Measurements from ENCODE around the gene NEDD4L. TPM values are rescaled to one million over a fixed set of nuclear protein-coding genes. Genes with fewer than 3 reads are reported as not detected.

NEDD4L gene
- total RNA-seq, 1 experiment from 2014 or later: 108 TPM

- H3K9me3 Mint-ChIP-seq (ENCODE audit: unreplicated experiment): no peaks in the 10 kb centered on the region
- no peaks in the 10 kb centered on the region for H3K27me3 Mint-ChIP-seq (ENCODE audit: insufficient read depth, unreplicated experiment)
- H3K36me3 Mint-ChIP-seq (ENCODE audit: insufficient read depth, unreplicated experiment): no peaks in the 10 kb centered on the region
- no peak overlapping the region for H3K4me3 Mint-ChIP-seq (ENCODE audit: unreplicated experiment)
- no peak overlapping the region for H3K27ac Mint-ChIP-seq (ENCODE audit: low read depth, unreplicated experiment)
- H3K4me1 Mint-ChIP-seq (ENCODE audit: insufficient read depth, unreplicated experiment): peaks cover 19% of the 10 kb centered on the region
- BruUV-seq (replicated peaks): no TSS peak
- no peak for TF ChIP-seq CTCF (IDR thresholded peaks at IDR 0.05; ENCODE audit: unreplicated experiment)
- ChIA-PET CTCF (interaction anchor here (0.6 to 9.0 kb wide), 6 partner anchors 9 to 136 kb away, joined by 3 to 93 read pairs (median 3); partner anchors contain the start of gene NEDD4L), POLR2A (interaction anchor here (0.9 to 8.0 kb wide), 2 partner anchors 11 to 20 kb away, joined by 4 to 54 read pairs; no protein-coding TSS in a partner anchor)
- intact Hi-C loops (cut with micrococcal nuclease): no loop called here
- no peak for DNase-seq (ENCODE audit: unreplicated experiment)
These were observed 13.4 kb downstream of the NEDD4L start for GRCh38 chr18:58057291-58057965.

GRCh38 chr18:58058720-58059119 is 14.7 kb downstream of the NEDD4L start:
- peaks cover 19% of the 10 kb centered on the region for H3K4me1 Mint-ChIP-seq (ENCODE audit: insufficient read depth, unreplicated experiment)
- POLR2A ChIA-PET: no interaction called here
- H3K27ac Mint-ChIP-seq (ENCODE audit: low read depth, unreplicated experiment): no peak overlapping the region
- no peaks in the 10 kb centered on the region for H3K27me3 Mint-ChIP-seq (ENCODE audit: insufficient read depth, unreplicated experiment)
- no peak for TF ChIP-seq CTCF (IDR thresholded peaks at IDR 0.05; ENCODE audit: unreplicated experiment)
- intact Hi-C loops (cut with micrococcal nuclease): no loop called here
- H3K36me3 Mint-ChIP-seq (ENCODE audit: insufficient read depth, unreplicated experiment): no peaks in the 10 kb centered on the region
- CTCF ChIA-PET: interaction anchor here (0.7 to 1.4 kb wide), 2 partner anchors 8 to 75 kb away, joined by 3 to 4 read pairs; no protein-coding TSS in a partner anchor
- no peak overlapping the region for H3K4me3 Mint-ChIP-seq (ENCODE audit: unreplicated experiment)
- H3K9me3 Mint-ChIP-seq (ENCODE audit: unreplicated experiment): no peaks in the 10 kb centered on the region
- no peak for DNase-seq (ENCODE audit: unreplicated experiment)
- no TSS peak for BruUV-seq (replicated peaks)

GRCh38 chr18:58060254-58060653 is 16.2 kb downstream of the NEDD4L start:
- no peak overlapping the region for H3K4me3 Mint-ChIP-seq (ENCODE audit: unreplicated experiment)
- no peak for TF ChIP-seq CTCF (IDR thresholded peaks at IDR 0.05; ENCODE audit: unreplicated experiment)
- intact Hi-C loops (cut with micrococcal nuclease): no loop called here
- no TSS peak for BruUV-seq (replicated peaks)
- ChIA-PET POLR2A (interaction anchor here (1.6 to 2.3 kb wide), 2 partner anchors 8 to 15 kb away, joined by 4 to 6 read pairs; no protein-coding TSS in a partner anchor), CTCF (interaction anchor here (0.9 to 1.3 kb wide), 3 partner anchors 10 to 59 kb away, joined by 3 to 6 read pairs (median 3); no protein-coding TSS in a partner anchor)
- peaks cover 8% of the 10 kb centered on the region for H3K4me1 Mint-ChIP-seq (ENCODE audit: insufficient read depth, unreplicated experiment)
- H3K27ac Mint-ChIP-seq (ENCODE audit: low read depth, unreplicated experiment): no peak overlapping the region
- no peak for DNase-seq (ENCODE audit: unreplicated experiment)
- no peaks in the 10 kb centered on the region for H3K36me3 Mint-ChIP-seq (ENCODE audit: insufficient read depth, unreplicated experiment)
- H3K9me3 Mint-ChIP-seq (ENCODE audit: unreplicated experiment): no peaks in the 10 kb centered on the region
- no peaks in the 10 kb centered on the region for H3K27me3 Mint-ChIP-seq (ENCODE audit: insufficient read depth, unreplicated experiment)

GRCh38 chr18:58061349-58061748 is 17.3 kb downstream of the NEDD4L start:
- no peaks in the 10 kb centered on the region for H3K27me3 Mint-ChIP-seq (ENCODE audit: insufficient read depth, unreplicated experiment)
- no TSS peak for BruUV-seq (replicated peaks)
- H3K27ac Mint-ChIP-seq (ENCODE audit: low read depth, unreplicated experiment): no peak overlapping the region
- no peaks in the 10 kb centered on the region for H3K9me3 Mint-ChIP-seq (ENCODE audit: unreplicated experiment)
- intact Hi-C loops (cut with micrococcal nuclease): no loop called here
- DNase-seq (ENCODE audit: unreplicated experiment): no peak
- no peak overlapping the region for H3K4me3 Mint-ChIP-seq (ENCODE audit: unreplicated experiment)
- H3K4me1 Mint-ChIP-seq (ENCODE audit: insufficient read depth, unreplicated experiment): peaks cover 8% of the 10 kb centered on the region
- POLR2A ChIA-PET: interaction anchor here (0.5 to 2.3 kb wide), 3 partner anchors 9 to 55 kb away, joined by 3 to 6 read pairs (median 4); no protein-coding TSS in a partner anchor
- no peak for TF ChIP-seq CTCF (IDR thresholded peaks at IDR 0.05; ENCODE audit: unreplicated experiment)
- CTCF ChIA-PET: interaction anchor here (1.4 to 2.0 kb wide), 2 partner anchors 9 to 61 kb away, joined by 4 to 6 read pairs; no protein-coding TSS in a partner anchor
- no peaks in the 10 kb centered on the region for H3K36me3 Mint-ChIP-seq (ENCODE audit: insufficient read depth, unreplicated experiment)

All from MCF 10A (cell line).